GM19240 (cell line): Measurements from ENCODE around the gene PRRC2C.

ENCODE experiments used
- DNase-seq: peaks from one replicate; pipeline ENCODE4 v3.0.0; 2011; ENCODE audit warnings: low spot score; ENCODE audit not compliant: insufficient read length

The PRRC2C gene

DNA sequence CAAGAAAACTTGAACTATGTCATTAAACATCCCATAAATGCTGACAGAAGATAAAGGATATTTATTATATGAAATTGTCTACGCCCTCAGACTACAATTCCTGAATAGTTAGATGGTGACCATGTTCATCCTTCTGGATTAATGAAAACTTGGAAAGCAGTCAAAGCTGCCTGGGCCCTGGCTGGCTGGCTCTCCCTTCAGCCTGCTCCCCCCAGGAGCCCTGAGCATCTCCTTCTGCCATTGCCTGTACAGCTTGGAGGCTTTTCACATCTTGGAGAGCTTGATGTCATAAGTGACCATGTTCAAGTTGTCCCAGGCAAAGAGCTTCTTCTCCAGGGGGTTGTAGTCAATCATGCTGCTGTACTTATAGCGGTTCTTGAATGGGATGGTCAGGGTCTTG is 150.3 kb downstream of the PRRC2C start:
- no peak for DNase-seq

DNA sequence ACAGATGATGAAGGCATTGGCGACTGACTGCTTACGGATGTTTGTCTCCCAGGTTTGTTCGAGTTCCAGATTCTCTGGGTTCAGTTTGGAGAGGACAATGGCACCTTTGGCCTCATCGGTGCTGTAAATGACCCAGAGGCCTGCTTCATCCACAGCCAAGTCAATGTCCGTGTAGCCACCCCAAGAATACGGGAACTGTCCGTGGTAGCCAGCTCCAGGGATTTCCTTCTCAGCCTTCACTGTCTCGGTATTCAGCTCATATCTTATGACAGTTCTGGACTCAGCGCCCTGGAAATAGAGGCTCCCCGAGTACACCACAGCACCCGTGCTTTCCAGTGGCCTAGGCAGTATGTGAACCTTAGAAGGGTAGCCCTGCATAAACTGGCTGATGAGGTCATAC is 150.8 kb downstream of the PRRC2C start:
- no peak for DNase-seq

DNA sequence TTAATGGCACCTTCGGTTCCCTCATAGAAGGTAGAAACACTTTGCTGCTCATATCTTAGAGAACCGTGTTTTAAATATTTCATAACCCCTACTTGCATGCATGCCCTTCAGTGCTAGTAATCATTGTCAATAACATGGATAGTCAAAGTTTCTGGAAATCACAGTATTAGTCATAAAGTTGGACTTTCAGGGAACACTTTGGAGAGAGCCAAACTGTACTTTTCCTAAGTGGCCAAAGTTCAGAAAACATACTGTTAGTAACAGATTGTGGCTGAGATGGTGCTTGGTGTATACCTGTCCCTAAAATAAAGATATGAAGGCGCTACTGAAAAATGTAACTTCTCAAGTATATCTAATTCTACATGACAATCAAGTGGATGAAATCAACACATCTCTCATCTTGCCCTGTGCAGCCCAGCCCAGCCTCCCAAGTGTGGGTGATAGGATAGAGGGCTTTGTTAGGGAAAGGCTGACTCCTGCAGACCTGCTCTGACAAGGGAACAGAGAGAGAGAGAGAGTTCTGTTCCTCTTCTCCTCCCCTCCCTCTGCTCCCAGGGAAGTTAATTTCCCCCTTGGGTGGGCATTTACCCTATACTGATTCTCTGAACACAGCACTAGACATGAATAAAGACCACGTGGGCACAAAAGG is 152.7 kb downstream of the PRRC2C start:
- no peak for DNase-seq

DNA sequence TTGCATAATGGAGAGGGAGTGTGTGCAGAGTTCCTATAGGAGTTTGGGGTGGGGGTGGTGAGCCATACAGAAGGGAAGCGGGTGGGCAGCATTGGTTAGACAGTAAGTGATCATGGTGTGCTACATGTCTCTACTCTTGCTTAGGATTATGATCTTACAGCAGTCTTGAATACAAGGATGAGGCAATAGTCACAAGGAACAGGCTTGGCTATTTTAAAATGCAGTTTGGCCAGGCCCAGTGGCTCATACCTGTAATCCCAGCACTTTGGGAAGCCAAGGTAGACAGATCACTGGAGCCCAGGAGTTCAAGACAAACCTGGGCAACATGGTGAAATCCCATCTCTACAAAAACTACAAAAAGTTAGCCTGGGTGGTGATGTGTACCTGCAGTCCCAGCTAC is 154.9 kb downstream of the PRRC2C start:
- DNase-seq: no peak

DNA sequence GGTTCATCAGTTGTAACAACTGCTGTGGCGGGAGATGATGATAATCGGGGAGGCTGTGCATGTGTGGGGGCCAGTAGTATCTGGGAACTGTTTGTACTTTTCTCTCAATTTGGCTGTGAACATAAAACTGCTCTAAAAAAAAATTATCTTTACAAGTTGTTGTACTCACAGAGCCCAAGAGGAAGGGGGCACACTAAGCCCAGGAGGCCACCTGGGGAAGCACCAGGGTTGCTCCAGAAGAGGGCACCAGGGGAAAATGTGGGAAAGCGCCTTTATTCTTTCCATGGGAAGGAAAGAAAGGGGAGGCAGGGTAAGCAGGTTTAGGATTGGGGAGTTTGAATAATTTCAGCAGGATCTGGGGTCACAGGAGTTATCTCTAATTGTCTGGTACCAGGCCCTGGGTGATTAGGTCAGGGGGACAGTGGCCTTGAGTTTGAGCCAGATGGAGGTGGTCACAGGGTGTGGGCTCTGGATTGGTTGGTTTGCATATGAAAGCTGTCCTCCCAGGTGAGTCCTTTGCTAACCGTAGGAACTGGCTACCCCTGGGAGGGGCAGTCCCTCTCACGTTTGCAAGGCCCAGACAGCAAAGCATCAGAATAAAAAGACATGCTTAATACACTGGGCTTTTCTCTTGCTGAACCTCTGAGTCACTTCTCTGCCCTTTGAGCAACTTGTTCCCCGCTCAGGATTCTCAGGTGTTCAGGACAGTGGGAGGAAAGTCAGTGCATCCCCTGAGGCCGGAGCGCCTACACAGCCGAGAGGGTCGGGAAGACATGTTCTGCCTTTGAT is 155.9 kb downstream of the PRRC2C start:
- no peak for DNase-seq

DNA sequence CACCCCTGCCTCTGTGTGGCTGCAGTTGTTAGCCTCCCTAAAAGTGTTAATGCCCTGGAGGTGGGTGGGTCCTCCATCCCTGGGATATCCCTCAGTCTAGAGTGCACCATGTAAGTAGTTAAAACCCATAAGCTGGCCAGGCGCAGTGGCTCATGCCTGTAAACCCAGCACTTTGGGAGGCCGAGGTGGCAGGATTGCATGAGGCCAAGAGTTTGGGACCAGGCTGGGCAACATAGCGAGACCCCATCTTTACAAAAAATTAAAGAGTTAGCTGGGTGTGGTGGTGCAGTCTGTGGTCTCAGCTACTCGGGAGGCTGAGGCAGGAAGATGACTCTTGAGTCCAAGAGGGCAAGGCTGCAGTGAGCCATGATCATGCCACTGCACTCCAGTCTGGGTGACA is 156.9 kb downstream of the PRRC2C start:
- DNase-seq: no peak
